GM13976 (cell line): ENCODE results near the gene IGF2BP3.
A peak's percentile ranks its signal among the peaks of the same experiment; 100 is the strongest.

Source experiments
- DNase-seq: peaks from one replicate; pipeline ENCODE4 v3.0.0; 2012; ENCODE audit warnings: low spot score
- CTCF ChIP-seq: IDR thresholded peaks from 2 replicates; pipeline ENCODE4 v1.5.1; 2012; ENCODE audit warnings: borderline replicate concordance, mild to moderate bottlenecking; ENCODE audit not compliant: insufficient read depth; ENCODE audit errors: extremely low read depth, missing control alignments, control extremely low read depth
- in situ Hi-C: fragments of 300-500 bp; cut with MboI; formaldehyde crosslinking; loops from one replicate; pipeline ENCODE4 v1.12.0; 2022; ENCODE audit warnings: low sequenced_read_pairs, mixed read lengths, inconsistent platforms; ENCODE audit not compliant: unreplicated experiment

The IGF2BP3 gene

GRCh38 chr7:23475576-23475839 is 5.2 kb upstream of the IGF2BP3 start:
- in situ Hi-C loops: no loop called here
- no peak for TF ChIP-seq CTCF

DNA sequence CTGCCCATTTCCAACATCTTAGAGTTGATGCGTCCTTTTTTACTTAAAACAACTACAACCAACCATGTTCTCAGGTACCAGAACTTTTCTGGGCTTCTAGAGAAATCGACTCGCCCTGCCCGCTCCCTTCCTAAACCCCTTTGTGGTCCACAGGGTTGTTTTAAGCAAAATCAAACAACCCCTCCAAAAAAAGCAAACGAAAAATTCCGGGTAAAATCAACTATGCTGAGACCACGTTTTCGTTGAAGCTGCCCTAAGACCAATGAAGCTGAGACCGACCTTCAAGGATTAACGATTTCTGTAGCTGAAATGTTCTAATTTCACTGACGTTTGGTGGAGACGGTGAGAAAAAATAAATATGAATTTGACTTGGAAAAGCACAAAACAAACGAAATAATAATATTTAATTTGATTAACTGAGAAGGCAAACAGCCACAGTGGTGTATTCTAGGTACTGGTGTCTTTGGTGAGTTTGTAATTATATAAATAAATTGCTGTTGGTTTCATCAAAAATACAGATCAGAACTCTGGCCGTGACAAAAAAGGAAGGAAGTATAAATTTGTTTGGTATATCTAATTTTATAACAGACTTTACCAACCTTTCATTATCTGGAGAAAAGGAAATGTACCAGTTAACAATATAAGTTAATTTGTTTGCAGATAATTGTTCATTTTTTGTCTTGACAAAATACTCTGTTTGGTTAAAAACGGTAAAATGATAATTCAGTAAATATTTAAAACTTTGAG is 4.7 kb upstream of the IGF2BP3 start:
- in situ Hi-C loops: no loop called here
- no peak for DNase-seq
- TF ChIP-seq CTCF: no peak

More at GRCh38 chr7:23475576-23475839, 5.2 kb upstream of the IGF2BP3 start:
- no peak for DNase-seq

DNA sequence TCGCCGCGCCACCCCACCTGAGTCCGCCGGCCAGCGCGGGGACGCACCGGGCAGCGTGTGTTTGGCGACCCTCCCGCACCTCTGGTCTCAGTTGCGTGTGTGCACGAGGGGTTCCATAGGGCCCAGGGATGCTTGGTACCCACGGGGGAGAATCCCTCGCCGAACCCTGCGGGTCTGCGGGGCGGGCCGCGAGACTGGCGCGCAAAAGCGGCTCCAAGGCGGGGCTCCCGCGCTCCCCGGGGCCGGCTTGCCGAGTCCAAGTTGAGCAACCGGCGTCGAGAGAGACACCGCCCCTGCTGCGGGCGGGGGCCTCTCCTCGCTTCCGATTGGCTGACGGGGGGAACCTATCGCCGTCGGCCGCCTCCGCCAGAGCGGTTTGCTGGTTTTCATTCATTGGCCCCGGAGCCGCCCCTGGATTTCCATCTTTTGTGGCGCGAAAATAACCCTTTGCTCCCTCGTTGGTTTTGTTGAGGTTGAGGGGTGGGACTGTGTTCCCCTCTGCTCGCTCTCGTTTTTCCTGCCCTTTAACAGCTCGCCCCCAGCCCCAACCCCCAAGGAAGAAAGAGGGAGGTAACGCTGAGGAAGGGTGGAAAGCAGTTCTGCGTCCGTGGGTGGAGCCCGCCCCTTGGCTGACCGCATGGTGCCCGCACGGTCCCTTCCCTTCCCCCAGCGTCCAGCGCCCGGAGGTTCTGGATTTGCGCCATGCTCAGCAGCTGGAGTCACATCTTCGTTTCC is 4.0 kb upstream of the IGF2BP3 start:
- in situ Hi-C loops: no loop called here
- peak; percentile 96 for DNase-seq
- no peak for TF ChIP-seq CTCF

- no peak for DNase-seq
- in situ Hi-C loops: no loop called here
- TF ChIP-seq CTCF: no peak
Observed at GRCh38 chr7:23473844-23474093, 3.5 kb upstream of the IGF2BP3 start.

DNA sequence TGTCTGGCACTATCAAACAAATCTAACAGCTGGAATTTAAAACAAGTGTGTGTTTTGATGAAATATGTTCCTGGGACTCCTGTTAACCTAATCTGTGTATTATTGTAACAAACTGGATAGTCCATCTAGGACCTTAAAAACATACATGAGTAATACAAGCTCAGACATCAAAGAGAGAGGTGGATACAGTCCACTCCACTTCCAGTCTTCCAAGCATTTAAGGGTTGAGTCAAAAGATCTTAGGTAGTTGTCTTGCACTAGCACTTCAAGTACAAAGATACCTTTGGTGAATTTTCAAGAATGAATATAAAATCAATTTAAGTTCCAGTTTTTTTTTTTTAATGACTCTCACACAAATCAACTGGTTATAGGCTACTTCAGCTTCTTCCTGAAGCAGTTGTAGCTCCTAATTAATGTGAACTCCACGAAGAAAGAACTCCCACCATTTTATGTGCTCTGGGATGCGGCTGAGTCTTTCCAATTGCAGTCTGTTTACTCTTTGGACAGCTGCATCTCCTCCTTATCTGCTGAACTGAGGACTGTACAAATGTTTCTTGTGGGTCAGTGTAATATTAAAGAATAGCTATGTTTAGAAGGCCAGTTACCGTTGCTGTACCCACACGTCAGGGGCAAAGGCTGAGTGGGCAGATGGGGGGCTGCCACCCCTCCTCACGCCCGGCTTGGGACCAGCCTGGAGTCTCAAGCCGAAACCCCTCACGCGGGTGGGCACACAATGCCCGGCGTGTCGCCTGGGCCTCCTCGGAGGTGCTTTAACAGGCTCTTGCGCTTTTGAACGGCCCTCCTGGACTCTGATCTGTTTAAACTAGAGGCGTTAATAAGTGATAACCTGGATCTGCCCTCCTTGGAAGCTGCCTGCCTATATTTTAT is 2.9 kb upstream of the IGF2BP3 start:
- in situ Hi-C loops: no loop called here
- DNase-seq: no peak
- TF ChIP-seq CTCF: no peak

DNA sequence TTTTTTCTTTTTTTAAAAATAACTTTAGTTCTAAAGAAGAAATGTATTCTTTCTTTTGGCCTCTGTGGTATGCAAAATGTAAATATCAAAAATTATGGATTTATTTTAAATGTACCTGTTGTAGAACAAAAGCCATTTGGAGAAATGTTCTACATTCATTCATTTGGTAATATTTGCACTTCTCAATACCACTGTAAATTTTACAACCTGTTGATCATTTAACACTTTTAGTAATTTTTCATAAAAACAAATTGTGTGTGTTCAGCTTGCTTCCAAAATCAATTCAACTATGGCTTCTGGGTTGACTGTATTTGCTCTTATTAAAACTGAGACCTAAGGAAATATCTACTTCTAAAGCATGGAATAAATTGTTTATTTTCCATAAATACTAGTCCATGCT is 2.3 kb upstream of the IGF2BP3 start:
- in situ Hi-C loops: no loop called here
- DNase-seq: no peak
- TF ChIP-seq CTCF: no peak
